Activated naive CD4-positive, alpha-beta T cell treated with anti-CD3 and anti-CD28 coated beads, Interleukin-2, amount 50 U/mL, for 16 hours (primary cell): ENCODE results near the gene INPP5A.
"Not testable (repeated sequence)": the region's sequence is repeated elsewhere in the genome, so short reads cannot be mapped to it uniquely, and the experiment has no call there.

Source experiments
- DNase-seq: peaks from one replicate; pipeline ENCODE4 v3.0.0-alpha.2; 2020

The INPP5A gene

GRCh38 chr10:132550366-132551092, 12.9 kb downstream of the INPP5A start:
- no peak for DNase-seq

GRCh38 chr10:132551093-132551807, 13.7 kb downstream of the INPP5A start:
- no peak for DNase-seq

- no peak for DNase-seq
Measured at GRCh38 chr10:132551808-132552130, 14.2 kb downstream of the INPP5A start.

- DNase-seq = not testable (repeated sequence)
Measured at GRCh38 chr10:132552635-132553034, 15.0 kb downstream of the INPP5A start.

GRCh38 chr10:132553568-132553967, 16.0 kb downstream of the INPP5A start:
- not testable (repeated sequence) for DNase-seq

- DNase-seq = no peak
Measured at GRCh38 chr10:132554053-132554990, 16.7 kb downstream of the INPP5A start.

- DNase-seq = peak; percentile 57
Measured at GRCh38 chr10:132554991-132555647, 17.5 kb downstream of the INPP5A start.

GRCh38 chr10:132555648-132556575, 18.3 kb downstream of the INPP5A start:
- DNase-seq = no peak

- DNase-seq = no peak
Measured at GRCh38 chr10:132556994-132557441, 19.4 kb downstream of the INPP5A start.

GRCh38 chr10:132557696-132558515, 20.3 kb downstream of the INPP5A start:
- no peak for DNase-seq

- DNase-seq = no peak
Measured at GRCh38 chr10:132558516-132559413, 21.2 kb downstream of the INPP5A start.

GRCh38 chr10:132559538-132559937, 22.0 kb downstream of the INPP5A start:
- no peak for DNase-seq

GRCh38 chr10:132560241-132560731, 22.7 kb downstream of the INPP5A start:
- no peak for DNase-seq

- no peak for DNase-seq
Measured at GRCh38 chr10:132562177-132562915, 24.8 kb downstream of the INPP5A start.

GRCh38 chr10:132562916-132563456, 25.4 kb downstream of the INPP5A start:
- no peak for DNase-seq

GRCh38 chr10:132563485-132564248, 26.1 kb downstream of the INPP5A start:
- no peak for DNase-seq

- DNase-seq = no peak
Measured at GRCh38 chr10:132564249-132564605, 26.6 kb downstream of the INPP5A start.

GRCh38 chr10:132564690-132565089, 27.1 kb downstream of the INPP5A start:
- DNase-seq = no peak
